Activated CD8-positive, alpha-beta memory T cell treated with anti-CD3 and anti-CD28 coated beads for 36 hours (primary cell): ENCODE measurements around the gene TP53RK. TPM values are rescaled to one million over a fixed set of nuclear protein-coding genes. Genes with fewer than 3 reads are reported as not detected.
"Not testable (repeated sequence)": the region's sequence is repeated elsewhere in the genome, so short reads cannot be mapped to it uniquely, and the experiment has no call there.

Experiments
- CTCF ChIA-PET: fragments of 350-600 bp; sonication (Branson Sonifier 250); formaldehyde crosslinking; loops from one replicate; lab custom pipeline; 2021; ENCODE audit warnings: antibody characterized with exemption; lab: Charles Lee
- POLR2A ChIA-PET: fragments of 350-600 bp; sonication (Branson Sonifier 250); formaldehyde crosslinking; loops from one replicate; lab custom pipeline; 2021; ENCODE audit warnings: antibody characterized with exemption; lab: Charles Lee
- total RNA-seq, 2 experiments: library from RNA; stranded (reverse); gene quantifications; one replicate each; pipeline ENCODE4 v1.2.3, GENCODE V29; 2021

TP53RK gene
- total RNA-seq, 2 experiments from 2014 or later, result 18.6 to 18.7 TPM

DNA sequence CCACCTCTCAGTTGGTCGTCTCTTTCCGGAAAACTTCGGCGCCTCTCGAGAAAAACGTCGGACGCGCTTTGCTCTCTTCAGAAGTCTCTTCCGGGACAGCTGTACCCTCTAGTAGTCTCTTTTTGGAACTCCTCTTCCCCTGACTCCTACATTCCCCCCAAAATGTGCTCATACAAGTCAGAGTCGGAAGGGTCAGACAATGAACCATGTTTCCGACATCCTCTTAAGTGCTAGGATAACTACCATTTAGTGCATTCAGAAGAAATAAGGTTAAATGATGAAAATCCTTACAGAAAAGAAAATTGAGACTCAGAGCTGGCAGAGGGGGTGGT is 476 bp upstream of the TP53RK start:
- POLR2A ChIA-PET, result interaction anchor here (1.0 kb wide), 1 partner anchor 137 kb away, joined by 3 read pairs; no protein-coding TSS in a partner anchor
- CTCF ChIA-PET, result interaction anchor here (1.4 to 1.5 kb wide), 3 partner anchors 141 to 166 kb away, joined by 3 to 4 read pairs (median 4); no protein-coding TSS in a partner anchor

DNA sequence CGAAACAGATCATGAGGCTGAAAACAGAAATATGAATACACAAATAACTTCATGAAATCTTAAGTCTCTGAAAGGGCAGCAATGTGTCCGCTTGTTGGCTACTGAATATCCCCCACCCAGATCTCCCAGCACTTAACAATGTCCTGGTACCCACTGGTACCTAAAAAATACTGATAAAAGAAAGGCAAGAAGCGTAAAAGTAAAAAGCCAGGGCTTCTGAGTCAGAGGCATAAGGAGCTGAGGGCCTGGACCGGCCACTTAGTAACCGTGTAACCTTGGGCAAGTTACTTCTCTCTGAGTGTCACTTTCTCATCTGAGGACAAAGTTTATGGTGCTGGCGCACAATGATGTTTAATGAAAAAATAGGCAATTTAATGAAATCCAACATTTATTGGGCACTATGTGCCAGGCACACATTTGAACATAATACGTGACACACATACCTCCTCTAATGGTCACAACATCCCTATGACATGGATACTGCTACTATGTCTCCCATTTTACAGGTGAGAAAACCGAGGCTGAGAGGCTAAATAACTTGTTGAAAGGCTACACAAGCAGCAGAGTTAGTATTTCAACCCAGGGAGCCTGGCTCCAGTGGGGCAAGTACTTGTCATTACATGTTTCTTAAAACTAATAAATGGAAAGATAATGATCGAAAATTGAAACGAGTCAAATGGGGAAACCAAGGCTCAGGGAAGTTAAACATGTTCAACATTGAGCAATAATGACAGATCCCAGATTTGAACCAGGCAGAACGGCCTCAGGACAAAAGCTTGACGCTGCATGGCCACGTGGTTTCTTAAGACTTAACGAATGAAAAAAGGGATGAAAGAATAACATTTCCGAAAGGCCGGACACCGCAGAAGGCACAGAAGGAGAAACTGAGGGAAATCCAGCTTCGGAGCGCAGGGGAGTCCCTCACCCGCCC is 828 bp downstream of the TP53RK start:
- POLR2A ChIA-PET, result no interaction called here
- CTCF ChIA-PET, result interaction anchor here (1.4 to 1.5 kb wide), 3 partner anchors 140 to 166 kb away, joined by 3 to 6 read pairs (median 4); no protein-coding TSS in a partner anchor

DNA sequence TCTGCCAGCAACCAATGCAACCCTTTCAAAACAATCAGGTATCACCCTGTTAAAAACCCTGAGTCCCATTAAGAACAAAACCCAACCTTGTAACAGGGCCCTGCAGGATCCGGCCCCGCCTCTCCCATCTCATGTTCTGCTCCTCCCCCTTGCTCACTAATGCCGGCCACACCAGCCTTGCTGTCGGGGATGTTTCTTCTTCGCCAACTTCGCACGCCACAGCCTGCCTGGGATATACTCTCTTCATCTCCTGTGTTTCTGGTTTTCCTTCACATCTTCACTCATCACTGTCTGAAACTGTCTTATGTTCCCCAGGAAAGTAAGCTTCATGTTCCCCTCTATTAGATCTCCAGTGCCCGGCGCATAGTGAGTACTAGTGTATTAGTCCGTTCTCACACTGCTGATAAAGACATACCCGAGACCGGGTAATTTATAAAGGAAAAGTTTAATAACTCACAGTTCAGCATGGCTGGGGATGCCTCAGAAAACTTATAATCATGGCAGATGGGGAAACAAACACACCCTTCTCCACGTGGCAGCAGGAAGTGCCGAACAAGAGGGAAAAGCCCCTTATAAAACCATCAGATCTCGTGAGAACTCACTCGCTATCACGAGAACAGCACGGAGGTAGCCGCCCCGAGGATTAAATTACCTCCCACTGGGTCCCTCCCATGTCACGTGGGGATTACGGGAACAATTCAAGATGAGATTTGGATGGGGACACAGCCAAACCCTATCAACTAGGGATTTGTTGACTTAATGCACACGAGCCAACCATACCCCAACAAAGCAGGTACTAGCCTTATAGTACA is 5.1 kb downstream of the TP53RK start:
- ChIA-PET CTCF (no interaction called here), POLR2A (no interaction called here)

DNA sequence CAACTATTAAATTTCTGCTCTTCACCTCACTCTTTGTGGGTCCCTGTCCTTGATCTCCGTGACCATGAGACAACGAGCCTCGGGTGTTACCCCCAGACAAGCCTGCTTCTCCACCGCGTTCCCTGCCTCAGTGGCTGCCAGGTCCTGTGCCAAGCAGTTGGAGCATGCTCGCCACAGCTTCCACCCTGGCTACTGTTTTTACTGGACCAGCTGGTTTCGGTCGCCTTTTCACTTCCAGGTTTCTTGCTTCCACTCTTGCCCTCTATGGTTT is 5.6 kb downstream of the TP53RK start:
- CTCF ChIA-PET, result no interaction called here
- POLR2A ChIA-PET, result no interaction called here

DNA sequence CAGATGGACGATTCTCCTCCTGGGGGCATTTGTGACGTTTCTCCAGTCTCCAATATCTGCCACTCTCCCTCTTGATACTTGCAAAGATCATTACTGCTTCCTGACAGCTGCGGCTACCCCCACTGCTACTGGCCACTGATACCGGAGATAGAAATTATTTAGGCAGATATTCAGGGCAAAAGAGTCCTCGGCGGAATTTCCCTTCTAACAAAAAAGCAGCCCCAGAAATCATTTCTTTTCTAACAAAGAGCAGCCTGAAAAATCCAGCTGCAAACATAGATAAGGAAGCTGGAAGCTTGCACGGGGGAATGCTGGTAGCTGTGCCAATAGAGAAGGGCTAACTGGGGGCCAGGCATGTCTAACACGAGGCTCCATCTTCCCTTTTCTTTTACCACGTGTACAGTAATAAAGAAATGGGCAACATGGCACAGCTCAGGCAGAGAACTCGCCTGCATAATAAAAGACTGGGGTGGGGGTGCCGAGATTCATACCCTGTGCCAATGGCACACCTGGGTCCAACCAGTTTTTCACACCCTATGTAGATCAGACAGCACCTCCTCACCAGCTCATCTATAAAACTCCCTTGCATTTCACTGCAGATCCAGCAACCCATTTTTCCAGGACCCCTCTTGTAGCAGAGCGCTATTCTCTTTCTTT is 6.1 kb downstream of the TP53RK start:
- ChIA-PET CTCF (interaction anchor here (3.3 kb wide), 1 partner anchor 160 kb away, joined by 23 read pairs; no protein-coding TSS in a partner anchor), POLR2A (no interaction called here)

DNA sequence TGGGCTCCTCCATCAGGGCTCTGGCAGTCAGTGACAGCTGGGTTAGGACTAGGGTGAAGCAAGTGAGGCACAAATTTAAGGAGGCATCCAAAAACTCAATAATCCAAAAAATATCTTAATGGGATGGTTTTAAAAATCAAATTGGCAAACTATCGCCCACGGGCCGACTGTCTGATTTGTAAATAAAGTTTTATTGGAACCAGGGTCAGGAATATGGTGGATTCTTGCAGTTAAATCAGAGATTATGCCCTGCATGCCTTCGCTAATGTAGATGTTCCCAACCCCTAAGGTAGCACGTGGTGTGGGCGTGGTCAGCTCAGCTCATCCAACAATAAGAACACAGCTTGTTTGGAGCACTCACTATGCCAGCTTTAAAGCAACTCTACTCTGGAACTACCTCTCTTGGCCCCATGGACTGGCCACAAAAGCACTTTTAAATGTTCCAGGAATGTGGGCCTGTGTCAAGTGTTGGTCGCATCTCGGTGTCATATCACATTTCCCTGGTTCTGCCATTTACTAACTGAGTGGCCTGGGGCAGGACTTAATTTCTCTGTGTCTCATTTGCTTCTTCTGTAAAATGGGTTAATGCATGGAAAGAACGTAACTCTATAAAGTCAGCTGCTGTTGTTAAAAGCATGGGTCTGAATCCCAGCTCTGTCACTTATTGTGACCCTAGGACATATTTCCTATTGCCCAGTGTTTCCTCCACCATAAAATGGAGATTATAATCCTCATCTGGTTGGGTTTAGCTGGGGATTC is 7.0 kb downstream of the TP53RK start:
- ChIA-PET POLR2A (no interaction called here), CTCF (interaction anchor here (1.0 to 3.3 kb wide), 5 partner anchors 10 to 172 kb away, joined by 3 to 23 read pairs (median 5); no protein-coding TSS in a partner anchor)

DNA sequence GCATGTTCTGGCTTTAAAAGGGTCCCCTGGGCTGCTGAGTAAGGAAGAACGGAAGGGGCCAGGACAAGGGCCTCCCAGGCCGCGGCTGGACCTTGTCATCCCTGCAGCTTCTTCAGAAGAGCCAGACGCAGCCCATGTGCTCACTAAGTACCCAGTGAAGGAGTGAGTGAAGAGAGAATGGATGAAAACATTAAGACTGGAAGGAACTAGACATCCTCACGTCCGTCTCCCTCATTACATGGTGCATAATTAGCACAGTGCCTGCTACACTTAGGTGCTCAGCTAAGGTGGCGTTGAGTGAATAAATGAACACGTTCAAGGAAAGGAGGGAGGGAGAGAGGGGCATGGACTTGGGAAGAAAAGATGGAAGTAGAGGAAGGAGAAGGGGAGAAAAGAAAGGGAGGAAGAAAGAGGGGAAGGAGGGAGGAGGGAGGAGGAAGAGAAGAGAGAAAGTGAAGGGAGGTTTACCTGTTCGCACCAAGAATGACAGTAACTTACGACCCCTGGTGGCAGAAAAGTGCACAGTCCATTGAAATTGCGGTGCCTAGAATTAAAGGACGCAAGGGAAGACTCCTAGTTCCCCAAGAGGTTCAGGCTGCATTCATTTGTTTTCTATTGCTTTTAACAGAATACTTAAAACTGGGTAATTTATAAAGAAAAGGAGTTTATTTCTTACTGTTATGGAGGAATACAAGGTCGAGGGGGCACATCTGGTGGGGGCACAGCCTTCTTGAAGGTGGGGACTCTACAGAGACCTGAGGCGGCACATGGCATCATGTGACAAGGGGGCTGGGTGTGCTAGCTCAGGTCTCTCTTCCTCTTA is 8.0 kb downstream of the TP53RK start:
- POLR2A ChIA-PET, result no interaction called here
- CTCF ChIA-PET, result interaction anchor here (0.6 to 3.3 kb wide), 10 partner anchors 11 to 171 kb away, joined by 3 to 23 read pairs (median 5); partner anchors contain the start of gene ZNF334

DNA sequence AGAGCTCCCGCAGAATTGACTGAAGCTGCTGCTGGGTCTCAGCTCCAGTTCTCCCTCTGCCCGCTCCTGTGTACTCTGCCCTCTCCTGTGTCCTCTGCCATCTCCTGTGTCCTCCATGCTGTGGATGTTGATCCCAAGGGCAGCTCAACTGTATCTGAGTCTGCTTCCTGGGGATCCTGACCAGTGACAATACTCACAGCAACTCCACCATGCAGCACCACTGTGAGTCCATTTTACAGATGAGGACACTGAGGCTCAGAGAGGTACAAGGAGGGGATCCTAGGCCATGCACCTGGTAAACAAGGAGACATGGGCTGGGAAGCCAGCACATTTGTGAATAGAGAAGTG is 8.6 kb downstream of the TP53RK start:
- CTCF ChIA-PET, result interaction anchor here (0.8 to 3.3 kb wide), 8 partner anchors 121 to 170 kb away, joined by 3 to 23 read pairs (median 4); partner anchors contain the start of gene ZNF334

DNA sequence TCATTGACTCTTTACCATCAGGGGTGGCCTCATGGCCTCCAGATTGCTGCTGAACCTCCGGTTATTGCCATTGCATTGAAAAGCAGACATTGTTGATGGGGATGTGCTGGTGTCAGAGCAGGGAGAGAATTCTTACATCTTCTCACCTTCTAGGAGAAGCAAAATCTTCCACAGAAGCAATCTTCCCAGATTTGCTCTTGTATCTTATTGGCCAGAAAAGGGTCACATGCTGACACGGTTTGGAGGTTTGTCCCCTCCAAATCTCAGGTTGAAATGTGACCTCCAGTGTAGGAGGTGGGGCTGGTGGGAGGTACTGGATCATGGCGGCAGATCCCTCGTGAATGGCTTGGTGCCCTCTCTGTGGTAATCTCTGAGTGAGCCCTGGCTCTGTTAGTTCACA is 10.7 kb downstream of the TP53RK start:
- CTCF ChIA-PET, result no interaction called here
- POLR2A ChIA-PET, result no interaction called here

More for the DNA sequence above, 8.6 kb downstream of the TP53RK start:
- POLR2A ChIA-PET, result no interaction called here

DNA sequence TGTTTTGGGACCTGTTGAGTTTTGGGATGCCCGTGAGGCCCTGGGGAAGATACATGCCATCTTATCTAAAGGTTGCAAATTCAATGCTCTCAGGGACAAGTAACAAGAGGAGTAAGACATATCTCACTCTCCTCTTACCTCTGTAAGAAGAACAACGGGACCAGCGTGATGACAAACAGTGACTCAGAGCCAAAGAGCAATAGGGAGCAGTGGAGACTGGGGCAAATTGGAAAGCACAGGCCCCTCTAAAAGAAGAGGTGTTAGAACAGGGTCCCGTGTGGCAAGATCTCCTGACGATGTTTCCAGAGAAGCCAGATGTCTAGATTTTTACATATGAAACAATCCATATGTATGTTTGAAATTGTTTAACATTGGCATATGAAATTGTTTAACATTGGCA is 11.6 kb downstream of the TP53RK start:
- CTCF ChIA-PET, result no interaction called here
- POLR2A ChIA-PET, result no interaction called here

DNA sequence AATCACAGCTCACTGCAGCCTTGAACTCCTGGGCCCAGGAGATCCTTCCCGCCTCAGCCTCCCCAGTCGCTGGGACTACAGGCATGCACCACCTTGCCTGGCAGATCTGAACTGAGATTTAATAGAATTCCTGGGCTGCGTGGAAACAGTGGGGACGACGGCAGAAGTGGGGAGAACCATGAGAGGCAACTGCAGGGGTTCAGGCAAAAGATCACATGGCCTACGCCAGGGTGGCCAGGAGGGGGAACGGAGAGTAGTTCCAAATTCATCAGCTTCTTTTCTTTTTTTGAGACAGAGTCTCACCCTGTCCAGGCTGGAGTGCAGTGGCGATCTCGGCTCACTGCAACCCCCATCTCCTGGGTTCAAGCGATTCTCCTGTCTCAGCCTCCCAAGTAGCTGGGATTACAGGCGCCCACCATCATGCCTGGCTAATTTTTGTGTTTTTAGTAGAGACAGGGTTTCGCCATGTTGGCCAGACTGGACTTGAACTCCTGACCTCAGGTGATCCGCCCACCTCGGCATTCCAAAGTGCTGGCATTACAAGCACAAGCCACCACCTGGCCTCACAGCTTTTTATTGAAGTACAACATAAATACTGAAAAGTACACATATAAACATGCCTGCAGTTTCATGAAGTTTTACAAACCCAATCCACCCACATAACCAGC is 12.5 kb downstream of the TP53RK start:
- POLR2A ChIA-PET, CTCF ChIA-PET: not testable (repeated sequence)

DNA sequence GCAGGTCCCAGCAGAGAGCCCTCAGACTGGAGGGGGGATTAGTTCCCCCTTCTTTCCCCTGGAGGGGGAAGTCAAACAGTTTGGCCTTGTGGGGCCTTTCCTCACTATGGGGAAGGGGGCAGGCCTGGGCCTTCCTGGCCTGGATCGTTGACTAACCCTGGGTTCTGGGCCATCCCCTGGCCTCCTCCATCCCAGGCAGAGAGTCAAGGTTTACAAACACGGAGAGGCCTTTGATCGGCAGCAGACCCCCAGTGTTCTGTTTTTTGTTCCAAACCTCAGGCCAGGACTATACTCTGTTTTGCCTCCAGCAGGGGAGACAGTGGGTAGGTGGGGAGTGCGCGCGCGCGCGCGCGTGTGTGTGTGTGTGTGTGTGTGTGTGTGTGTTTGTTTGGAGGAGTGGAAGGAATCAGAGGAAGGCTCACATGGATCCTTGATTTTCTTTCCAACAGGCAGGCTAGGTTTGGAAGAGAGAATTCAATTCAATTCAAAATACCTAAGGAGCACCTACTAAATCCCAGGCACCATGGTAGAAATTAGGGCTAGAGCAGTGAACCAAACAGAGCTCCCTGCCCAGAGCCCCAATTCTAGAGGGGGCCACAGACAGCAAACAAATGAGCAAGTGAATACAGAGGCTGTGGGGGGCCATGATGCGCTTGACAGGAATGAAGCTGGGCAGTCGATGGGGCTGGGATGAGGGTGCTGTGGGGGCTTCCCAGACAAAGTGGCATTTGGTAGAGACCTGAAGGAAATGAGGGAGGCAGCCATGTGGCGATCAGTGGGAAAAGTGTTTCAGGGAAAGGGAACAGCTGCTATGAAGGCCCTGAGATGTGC is 14.8 kb downstream of the TP53RK start:
- ChIA-PET POLR2A (interaction anchor here (0.7 kb wide), 1 partner anchor 1424 kb away, joined by 3 read pairs; no protein-coding TSS in a partner anchor), CTCF (no interaction called here)

DNA sequence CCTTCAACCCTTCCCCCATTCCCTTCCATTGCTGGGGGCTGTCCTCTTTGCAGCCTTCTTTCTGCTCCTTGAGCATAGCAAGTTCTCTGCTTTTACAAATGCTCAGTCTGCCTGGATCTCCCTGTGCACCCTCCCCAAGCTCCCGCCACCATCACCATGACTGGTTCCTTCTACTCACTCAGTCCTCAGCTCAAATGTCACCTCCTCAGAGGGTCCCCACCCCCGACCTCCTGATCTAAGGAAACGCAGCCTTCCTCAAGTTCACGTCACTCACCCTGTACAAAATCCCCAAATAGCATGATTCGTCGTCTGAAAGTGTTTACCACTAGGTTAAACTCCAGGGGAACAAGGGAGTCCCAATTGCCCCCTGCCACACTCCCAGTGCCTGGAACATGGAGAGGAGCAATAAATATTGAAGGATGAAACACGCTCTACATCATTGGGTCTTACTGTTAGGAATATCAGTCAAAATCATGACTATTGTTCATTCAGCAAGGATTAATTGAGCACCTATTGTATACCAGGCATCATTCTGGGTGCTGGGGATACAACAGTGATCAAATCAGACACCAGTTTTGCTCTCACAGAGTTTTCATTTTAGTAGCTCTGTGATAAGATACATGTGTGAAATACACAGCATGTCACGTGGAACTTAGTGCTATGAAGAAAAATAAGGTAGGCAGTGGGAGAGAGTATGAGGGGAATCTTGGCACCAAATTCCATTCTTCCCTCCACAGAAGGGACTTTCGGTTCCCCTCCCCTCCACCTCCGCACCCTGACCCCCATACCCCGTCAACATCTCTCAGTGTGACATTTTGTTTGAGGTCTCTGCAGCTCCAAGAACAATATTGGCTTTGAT is 15.6 kb downstream of the TP53RK start:
- POLR2A ChIA-PET, result no interaction called here
- CTCF ChIA-PET, result no interaction called here

DNA sequence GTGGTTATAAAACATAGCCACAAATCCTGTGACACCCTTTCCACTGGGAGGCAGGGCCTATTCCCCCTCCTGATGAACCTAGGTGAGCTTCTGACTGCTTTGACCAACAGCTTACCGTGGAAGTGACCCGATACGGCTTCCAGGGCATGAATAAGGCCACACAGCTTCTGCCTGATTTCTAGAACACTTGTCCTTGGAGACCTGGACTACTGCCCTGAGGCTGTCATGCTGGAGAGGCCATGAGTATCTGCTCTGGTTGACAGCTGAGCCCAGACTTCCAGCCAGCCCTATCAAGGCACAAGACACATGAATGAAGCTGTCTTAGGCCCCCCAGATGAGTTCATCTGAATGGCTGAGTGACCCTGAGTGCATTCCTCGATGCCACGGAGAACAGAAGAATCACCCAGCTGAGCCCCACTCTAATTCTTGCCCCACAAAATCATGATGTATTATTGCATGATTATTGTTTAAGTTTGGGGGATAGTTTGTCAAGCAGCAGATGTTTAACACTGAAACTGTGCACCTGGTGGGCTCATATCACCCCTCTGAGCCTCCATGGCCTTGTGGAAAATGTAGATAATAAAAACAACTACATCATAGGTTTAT is 16.6 kb downstream of the TP53RK start:
- POLR2A ChIA-PET, result interaction anchor here (1.0 kb wide), 1 partner anchor 11 kb away, joined by 3 read pairs; no protein-coding TSS in a partner anchor

DNA sequence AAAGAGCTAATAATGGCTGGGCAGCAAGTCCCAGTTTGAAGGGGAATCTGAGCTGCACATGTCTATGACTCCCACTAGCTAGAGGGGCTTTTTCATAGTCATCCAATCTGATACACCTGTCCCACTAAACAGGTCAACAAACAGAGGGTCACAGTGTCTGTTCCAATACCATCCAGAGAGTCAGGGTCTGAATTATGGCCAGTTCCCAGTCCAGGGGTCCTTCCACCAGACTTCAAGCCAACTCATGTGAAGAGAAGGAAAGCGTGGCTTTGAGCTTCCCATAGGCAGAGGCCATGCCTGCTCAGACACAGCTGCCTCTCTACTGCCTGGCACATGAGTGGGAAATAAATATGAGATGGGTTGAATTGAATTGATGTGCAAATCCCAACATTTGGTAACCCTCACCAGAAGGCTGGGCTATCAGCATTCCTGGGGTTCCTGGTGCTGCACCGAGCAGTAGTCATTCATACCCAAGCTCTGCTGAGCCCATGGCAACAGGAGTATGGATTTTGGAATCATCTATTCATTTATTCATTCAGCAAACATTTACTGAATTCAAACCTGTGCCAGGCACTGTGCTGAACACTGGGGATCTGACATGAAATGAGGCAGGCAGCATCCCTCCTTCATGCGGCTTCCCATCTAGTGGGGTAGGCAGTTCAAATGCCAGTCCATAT is 17.2 kb downstream of the TP53RK start:
- ChIA-PET POLR2A (interaction anchor here (1.0 kb wide), 1 partner anchor 10 kb away, joined by 3 read pairs; no protein-coding TSS in a partner anchor), CTCF (no interaction called here)

More for the DNA sequence above, 16.6 kb downstream of the TP53RK start:
- CTCF ChIA-PET, result no interaction called here
